Glutamatergic neuron (in vitro differentiated cells): Measurements from ENCODE around the gene CSN2. TPM values are rescaled to one million over a fixed set of nuclear protein-coding genes. Genes with fewer than 3 reads are reported as not detected.

Source experiments
- DNase-seq: peaks from one replicate; pipeline ENCODE4 v3.0.0; 2022
- H3K27ac Mint-ChIP-seq: one replicate; pipeline ENCODE4 v1.8.0; 2020; ENCODE audit warnings: mild to moderate bottlenecking, mixed read lengths, inconsistent platforms; ENCODE audit not compliant: unreplicated experiment
- H3K27me3 Mint-ChIP-seq: one replicate; pipeline ENCODE4 v1.8.0; 2020; ENCODE audit warnings: mild to moderate bottlenecking, moderate library complexity, mixed read lengths, inconsistent platforms; ENCODE audit not compliant: unreplicated experiment
- H3K36me3 Mint-ChIP-seq: one replicate; pipeline ENCODE4 v1.8.0; 2020; ENCODE audit warnings: mild to moderate bottlenecking, mixed read lengths, inconsistent platforms; ENCODE audit not compliant: unreplicated experiment
- H3K4me1 Mint-ChIP-seq: one replicate; pipeline ENCODE4 v1.8.0; 2020; ENCODE audit warnings: mild to moderate bottlenecking, low read depth, mixed read lengths, inconsistent platforms; ENCODE audit not compliant: unreplicated experiment
- H3K4me3 Mint-ChIP-seq: one replicate; pipeline ENCODE4 v1.8.0; 2020; ENCODE audit warnings: mild to moderate bottlenecking, mixed read lengths, inconsistent platforms; ENCODE audit not compliant: unreplicated experiment
- H3K9me3 Mint-ChIP-seq: one replicate; pipeline ENCODE4 v1.8.0; 2020; ENCODE audit warnings: mild to moderate bottlenecking, moderate library complexity, mixed read lengths, inconsistent platforms; ENCODE audit not compliant: unreplicated experiment
- CTCF ChIP-seq: fragments of 200-600 bp; sonication (generic); IDR thresholded peaks from one replicate; pipeline ENCODE4 v1.5.0; 2021; ENCODE audit not compliant: partially characterized antibody, unreplicated experiment
- total RNA-seq: library from RNA; stranded (reverse); fragmentation: NEBNext Ultra II Directional; extraction: Animal tissue kit (Norgen Biotek cat#: 25700); gene quantifications from one replicate; pipeline ENCODE4 v1.2.1, GENCODE V29; 2021; ENCODE audit not compliant: unreplicated experiment

CSN2 gene
- total RNA-seq, 1 donor from 2014 or later: not detected

GRCh38 chr4:69977582-69977981, 12.1 kb upstream of the CSN2 start:
- H3K27me3 Mint-ChIP-seq: no peaks in the 10 kb centered on the region
- no peak for TF ChIP-seq CTCF
- H3K27ac Mint-ChIP-seq: no peak overlapping the region
- no peak for DNase-seq
- no peak overlapping the region for H3K4me3 Mint-ChIP-seq
- H3K9me3 Mint-ChIP-seq: no peaks in the 10 kb centered on the region
- no peaks in the 10 kb centered on the region for H3K4me1 Mint-ChIP-seq
- no peaks in the 10 kb centered on the region for H3K36me3 Mint-ChIP-seq

- Mint-ChIP-seq H3K4me1 (no peaks in the 10 kb centered on the region), H3K27me3 (no peaks in the 10 kb centered on the region), H3K4me3 (no peak overlapping the region), H3K27ac (no peak overlapping the region), H3K9me3 (no peaks in the 10 kb centered on the region), H3K36me3 (no peaks in the 10 kb centered on the region)
- no peak for DNase-seq
- no peak for TF ChIP-seq CTCF
Observed at GRCh38 chr4:69974631-69975030, 9.1 kb upstream of the CSN2 start.

GRCh38 chr4:69970071-69970470, 4.5 kb upstream of the CSN2 start:
- H3K27me3 Mint-ChIP-seq: no peaks in the 10 kb centered on the region
- H3K4me1 Mint-ChIP-seq: no peaks in the 10 kb centered on the region
- no peak overlapping the region for H3K4me3 Mint-ChIP-seq
- no peak for TF ChIP-seq CTCF
- DNase-seq: no peak
- no peak overlapping the region for H3K27ac Mint-ChIP-seq
- H3K9me3 Mint-ChIP-seq: no peaks in the 10 kb centered on the region
- no peaks in the 10 kb centered on the region for H3K36me3 Mint-ChIP-seq

GRCh38 chr4:69957209-69957608, 8.3 kb downstream of the CSN2 start:
- Mint-ChIP-seq H3K27me3 (no peaks in the 10 kb centered on the region), H3K9me3 (no peaks in the 10 kb centered on the region), H3K27ac (no peak overlapping the region), H3K36me3 (no peaks in the 10 kb centered on the region), H3K4me1 (no peaks in the 10 kb centered on the region), H3K4me3 (no peak overlapping the region)
- TF ChIP-seq CTCF: no peak
- DNase-seq: no peak

GRCh38 chr4:69951602-69952001, 13.9 kb downstream of the CSN2 start:
- no peaks in the 10 kb centered on the region for H3K9me3 Mint-ChIP-seq
- H3K36me3 Mint-ChIP-seq: no peaks in the 10 kb centered on the region
- H3K27me3 Mint-ChIP-seq: no peaks in the 10 kb centered on the region
- no peak for TF ChIP-seq CTCF
- H3K4me1 Mint-ChIP-seq: no peaks in the 10 kb centered on the region
- no peak overlapping the region for H3K27ac Mint-ChIP-seq
- DNase-seq: no peak
- no peak overlapping the region for H3K4me3 Mint-ChIP-seq
